IPS-NIHi11 (cell line): ENCODE data around the gene LRCH2.

ENCODE experiments used
- DNase-seq: peaks from one replicate; pipeline ENCODE4 v3.0.0; 2012; ENCODE audit warnings: mixed read lengths, low spot score

Gene LRCH2

DNA sequence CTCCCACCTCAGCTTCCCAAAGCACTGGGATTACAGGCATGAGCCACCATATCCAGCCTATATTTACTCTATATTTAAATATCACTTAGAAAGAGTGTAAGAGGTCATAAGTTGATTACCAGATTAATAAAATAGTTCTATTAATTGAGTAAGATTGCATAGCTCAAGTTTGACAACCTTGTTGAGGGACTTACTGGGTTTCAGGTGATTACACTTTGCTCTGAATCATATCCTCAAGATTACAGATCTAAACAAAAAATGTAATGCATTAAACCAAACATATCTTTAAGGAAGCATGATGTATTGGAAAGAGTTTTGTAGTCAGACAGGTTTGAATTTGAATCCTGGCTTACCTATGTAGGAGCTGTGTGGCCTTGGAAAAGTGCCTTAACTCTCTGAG lies 168.6 kb downstream of the LRCH2 start:
- DNase-seq, result no peak
